DND-41 (cell line): ENCODE results near the gene EPHB1.

Source experiments
- ATAC-seq: fragments of 200-7000 bp; cut with Tn5 transposase; 3 replicates; pipeline ENCODE4 v1.9.1; 2021; ENCODE audit warnings: low read depth; ENCODE audit not compliant: insufficient read depth
- DNase-seq: peaks from one replicate; pipeline ENCODE4 v3.0.0-alpha.2; 2020
- H2AFZ ChIP-seq: 2 replicates; pipeline ENCODE4 v1.6.0; 2012; ENCODE audit warnings: low read depth, low read length
- H3K27ac ChIP-seq: 2 replicates; pipeline ENCODE4 v1.5.1; 2012; ENCODE audit warnings: low read length, inconsistent platforms
- H3K27me3 ChIP-seq: fragments of 200-600 bp; sonication (generic); 2 replicates; pipeline ENCODE4 v1.6.0; 2012; ENCODE audit warnings: low read length, mild to moderate bottlenecking, inconsistent platforms; ENCODE audit not compliant: insufficient read depth, poor library complexity
- H3K36me3 ChIP-seq: 2 replicates; pipeline ENCODE4 v1.5.1; 2012; ENCODE audit warnings: low read length, inconsistent platforms; ENCODE audit not compliant: insufficient read depth
- H3K4me1 ChIP-seq: 2 replicates; pipeline ENCODE4 v1.5.1; 2012; ENCODE audit warnings: mild to moderate bottlenecking, low read length; ENCODE audit not compliant: insufficient read depth
- H3K4me2 ChIP-seq: 2 replicates; pipeline ENCODE4 v1.6.0; 2012; ENCODE audit warnings: mild to moderate bottlenecking, moderate library complexity, low read length, inconsistent platforms; ENCODE audit not compliant: insufficient read depth
- H3K4me3 ChIP-seq, 2 experiments: fragments of 200-600 bp in 1 of 2; shearing (Covaris generic) in 1 of 2; 2 replicates each; pipeline ENCODE4 v1.5.1; 2012 to 2016; ENCODE audit warnings: inconsistent platforms in 2 of 2, low read length in 2 of 2, mild to moderate bottlenecking in 2 of 2, low read depth in 1 of 2, moderate library complexity in 1 of 2
- H3K79me2 ChIP-seq: 2 replicates; pipeline ENCODE4 v1.6.0; 2012; ENCODE audit warnings: low read length, inconsistent platforms; ENCODE audit not compliant: insufficient read depth
- H3K9ac ChIP-seq: 2 replicates; pipeline ENCODE4 v1.6.0; 2012; ENCODE audit warnings: low read depth, mild to moderate bottlenecking, inconsistent platforms, low read length, moderate library complexity
- H3K9me3 ChIP-seq: 2 replicates; pipeline ENCODE4 v1.5.1; 2012; ENCODE audit warnings: low read length, moderate library complexity, mild to moderate bottlenecking, inconsistent platforms; ENCODE audit not compliant: insufficient read depth, severe bottlenecking
- H4K20me1 ChIP-seq: 2 replicates; pipeline ENCODE4 v1.6.0; 2012; ENCODE audit warnings: low read length; ENCODE audit not compliant: insufficient read depth
- CTCF ChIP-seq: IDR thresholded peaks from 2 replicates; pipeline ENCODE4 v1.5.1; 2012; ENCODE audit warnings: borderline replicate concordance, low read length, moderate library complexity, mild to moderate bottlenecking; ENCODE audit not compliant: poor library complexity, severe bottlenecking; ENCODE audit errors: extremely low read depth
- EZH2 ChIP-seq: IDR thresholded peaks from 3 replicates; pipeline ENCODE4 v1.6.1; 2012; ENCODE audit warnings: borderline replicate concordance, low read depth, mild to moderate bottlenecking, moderate library complexity, low read length, inconsistent platforms; ENCODE audit not compliant: severe bottlenecking

EPHB1 gene

GRCh38 chr3:134959516-134959915, 164.5 kb downstream of the EPHB1 start:
- Histone ChIP-seq H3K36me3 (no peaks in the 10 kb centered on the region), H3K9me3 (no peaks in the 10 kb centered on the region), H2AFZ (no peak overlapping the region), H3K9ac (no peak overlapping the region), H4K20me1 (no peaks in the 10 kb centered on the region), H3K27ac (no peak overlapping the region), H3K4me2 (no peak overlapping the region), H3K27me3 (no peaks in the 10 kb centered on the region), H3K4me3 (no peak overlapping the region), H3K4me1 (no peaks in the 10 kb centered on the region), H3K79me2 (no peaks in the 10 kb centered on the region)
- DNase-seq (no peak), ATAC-seq (no peak)
- TF ChIP-seq EZH2 (no peak), CTCF (no peak)

DNA sequence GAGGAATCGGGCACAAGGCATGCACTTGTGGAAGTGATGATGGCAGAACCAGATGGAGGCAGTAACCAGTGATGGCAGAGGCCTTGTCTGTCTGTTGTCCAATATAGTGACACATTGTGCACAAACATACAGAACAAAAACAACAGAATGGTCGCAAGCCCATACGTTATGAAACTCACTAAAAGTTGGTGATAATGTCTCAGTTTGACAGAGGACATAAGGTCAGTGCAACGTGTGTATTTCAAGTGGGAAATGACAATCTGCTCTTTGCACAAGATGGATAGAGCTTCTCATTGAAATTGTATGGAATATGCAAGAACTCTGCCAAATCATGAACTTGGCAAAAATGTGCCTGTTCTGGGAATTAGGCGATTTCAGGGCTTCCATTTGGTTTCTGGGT, 169.2 kb downstream of the EPHB1 start:
- TF ChIP-seq CTCF, result no peak
- TF ChIP-seq EZH2, result no peak
- Histone ChIP-seq H3K79me2 (no peaks in the 10 kb centered on the region), H3K9ac (no peak overlapping the region), H3K4me3 (no peak overlapping the region), H3K4me1 (no peaks in the 10 kb centered on the region), H3K27ac (no peak overlapping the region), H3K4me2 (no peak overlapping the region), H4K20me1 (no peaks in the 10 kb centered on the region), H3K9me3 (no peaks in the 10 kb centered on the region), H3K27me3 (no peaks in the 10 kb centered on the region), H3K36me3 (no peaks in the 10 kb centered on the region), H2AFZ (no peak overlapping the region)
- no peak for DNase-seq
- ATAC-seq, result no peak

DNA sequence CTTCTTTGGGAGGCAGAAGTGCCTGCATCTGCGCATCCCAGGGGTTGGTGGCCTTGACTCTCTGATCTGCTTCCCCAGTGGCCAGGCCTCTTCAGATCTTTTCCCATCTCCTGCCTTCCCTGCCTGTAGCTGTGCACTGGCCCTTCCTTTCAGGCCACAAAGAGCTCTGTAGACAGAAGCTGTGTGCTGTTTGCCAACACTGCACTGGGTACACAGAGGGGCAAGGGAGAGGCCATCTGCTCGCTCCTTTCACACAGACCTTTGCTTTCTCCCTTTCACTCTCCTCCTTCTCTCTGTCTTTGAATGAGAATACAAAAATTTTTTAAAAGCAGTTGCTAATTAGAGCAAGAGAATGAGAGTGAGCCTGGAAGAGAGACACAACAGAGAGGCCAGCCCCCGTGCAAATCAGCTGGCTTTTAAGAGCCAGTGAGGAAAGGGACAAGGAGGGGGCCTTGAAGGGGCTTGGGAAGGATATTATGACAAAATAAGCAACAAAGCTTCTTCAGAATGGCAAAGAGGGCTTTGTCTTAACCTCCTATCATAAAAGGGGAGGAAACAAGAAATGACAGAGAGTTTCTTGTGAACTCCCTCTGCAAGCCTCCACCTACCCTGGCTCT, 170.9 kb downstream of the EPHB1 start:
- TF ChIP-seq CTCF (no peak), EZH2 (no peak)
- no peak for ATAC-seq
- H3K9ac ChIP-seq, result no peak overlapping the region
- H3K27ac ChIP-seq, result no peak overlapping the region
- DNase-seq, result no peak
- no peaks in the 10 kb centered on the region for H3K4me1 ChIP-seq
- H2AFZ ChIP-seq, result no peak overlapping the region
- no peaks in the 10 kb centered on the region for H3K36me3 ChIP-seq
- H3K4me3 ChIP-seq, result no peak overlapping the region
- H3K9me3 ChIP-seq, result no peaks in the 10 kb centered on the region
- H3K27me3 ChIP-seq, result no peaks in the 10 kb centered on the region
- no peak overlapping the region for H3K4me2 ChIP-seq
- H3K79me2 ChIP-seq, result no peaks in the 10 kb centered on the region
- H4K20me1 ChIP-seq, result no peaks in the 10 kb centered on the region
